K562 (cell line): ENCODE measurements around the gene ZNF646.

Source experiments
- KLF10 ChIP-seq: fragments of 250-450 bp; sonication (Bioruptor Pico); IDR thresholded peaks from 2 replicates; pipeline ENCODE4 v1.6.1; 2021; ENCODE audit warnings: matching md5 sums
- ZBTB17 ChIP-seq: fragments of 450-650 bp; formaldehyde crosslinking; IDR thresholded peaks from 2 replicates; pipeline ENCODE4 v1.4.0; 2020; ENCODE audit warnings: mild to moderate bottlenecking
- ZNF780A ChIP-seq: fragments of 250-450 bp; sonication (Bioruptor Pico); IDR thresholded peaks from 2 replicates; pipeline ENCODE4 v1.5.0; 2021; ENCODE audit warnings: mild to moderate bottlenecking

GRCh38 chr16:31128711-31129567, 54.7 kb downstream of the ZNF646 start:
- TF ChIP-seq ZNF780A (CRISPR knock-in tag) (no peak), KLF10 (CRISPR knock-in tag) (no peak), ZBTB17 (CRISPR knock-in tag) (no peak)
